ENCODE measurements around the gene MRAP.
"Not testable (repeated sequence)": the region's sequence is repeated elsewhere in the genome, so short reads cannot be mapped to it uniquely, and the experiment has no call there.

The MRAP gene

DNA sequence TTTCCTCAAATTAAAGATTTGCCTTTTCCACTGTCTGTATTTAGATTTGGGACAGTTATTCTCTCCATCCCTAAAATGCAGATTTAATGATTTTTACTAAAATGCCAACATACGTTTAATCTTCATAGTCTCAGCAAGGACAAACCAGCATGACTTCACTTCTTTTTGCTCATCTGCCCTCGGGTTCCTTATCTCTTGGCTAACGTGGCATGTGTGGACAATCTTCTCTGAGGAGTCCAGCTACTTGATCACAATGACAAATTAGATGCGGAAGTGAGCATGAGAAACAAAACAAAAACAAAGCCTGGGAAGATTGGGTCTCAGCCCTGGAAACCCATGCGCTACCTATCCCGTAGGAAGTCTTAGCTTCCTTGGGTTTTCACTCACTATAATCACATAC, 1.0 kb downstream of the MRAP start:
- no peak for DNase-seq (ENCODE audit: low spot score)

GRCh38 chr21:32300117-32300681, 1.5 kb downstream of the MRAP start:
- no peak for DNase-seq (ENCODE audit: low spot score)

- DNase-seq (ENCODE audit: low spot score): no peak
Observed at GRCh38 chr21:32301596-32301995, 2.9 kb downstream of the MRAP start.

DNA sequence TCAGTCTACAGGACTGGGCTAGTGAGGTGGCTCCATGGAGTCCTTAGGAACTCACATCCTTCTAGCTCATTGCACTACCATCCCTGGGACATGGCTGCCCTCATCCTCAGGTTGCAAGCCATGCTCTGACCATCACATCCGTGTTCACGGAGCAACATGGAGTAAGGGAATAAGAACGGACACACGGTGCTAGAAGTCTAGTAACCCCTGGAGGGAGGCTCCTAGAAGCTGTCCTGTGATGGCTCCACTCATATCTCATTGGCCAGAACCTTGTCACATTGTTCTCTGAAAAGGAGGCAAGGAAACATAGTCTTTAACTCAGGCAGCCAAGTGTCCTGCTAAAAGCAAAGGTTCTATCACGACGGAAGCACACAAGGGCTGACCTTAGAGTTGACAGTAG, 3.9 kb downstream of the MRAP start:
- DNase-seq (ENCODE audit: low spot score): no peak

- DNase-seq (ENCODE audit: low spot score): no peak
Observed at GRCh38 chr21:32303385-32303784, 4.7 kb downstream of the MRAP start.

GRCh38 chr21:32304998-32305397, 6.3 kb downstream of the MRAP start:
- no peak for DNase-seq (ENCODE audit: low spot score)

GRCh38 chr21:32306021-32306780, 7.5 kb downstream of the MRAP start:
- DNase-seq (ENCODE audit: low spot score): no peak

DNA sequence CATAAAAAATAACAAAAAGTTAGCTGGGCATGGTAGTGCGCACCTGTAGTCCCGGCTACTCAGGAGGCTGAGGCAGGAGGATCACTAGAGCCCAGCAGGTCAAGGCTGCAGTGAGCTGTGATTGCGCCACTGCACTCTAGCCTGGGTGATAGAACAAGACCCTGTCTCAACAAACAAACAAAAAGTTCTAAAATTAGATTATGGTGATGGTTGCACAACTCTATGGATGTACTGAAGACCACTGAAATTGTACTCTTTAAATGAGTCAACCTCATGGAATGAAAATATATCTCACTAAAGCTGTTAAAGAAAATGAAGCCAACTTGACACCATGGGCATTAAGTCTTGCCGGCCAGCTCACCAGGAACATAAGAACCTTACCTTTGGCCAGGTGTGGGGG, 9.1 kb downstream of the MRAP start:
- DNase-seq (ENCODE audit: low spot score): no peak

- DNase-seq (ENCODE audit: low spot score): no peak
Observed at GRCh38 chr21:32308696-32309095, 10.0 kb downstream of the MRAP start.

DNA sequence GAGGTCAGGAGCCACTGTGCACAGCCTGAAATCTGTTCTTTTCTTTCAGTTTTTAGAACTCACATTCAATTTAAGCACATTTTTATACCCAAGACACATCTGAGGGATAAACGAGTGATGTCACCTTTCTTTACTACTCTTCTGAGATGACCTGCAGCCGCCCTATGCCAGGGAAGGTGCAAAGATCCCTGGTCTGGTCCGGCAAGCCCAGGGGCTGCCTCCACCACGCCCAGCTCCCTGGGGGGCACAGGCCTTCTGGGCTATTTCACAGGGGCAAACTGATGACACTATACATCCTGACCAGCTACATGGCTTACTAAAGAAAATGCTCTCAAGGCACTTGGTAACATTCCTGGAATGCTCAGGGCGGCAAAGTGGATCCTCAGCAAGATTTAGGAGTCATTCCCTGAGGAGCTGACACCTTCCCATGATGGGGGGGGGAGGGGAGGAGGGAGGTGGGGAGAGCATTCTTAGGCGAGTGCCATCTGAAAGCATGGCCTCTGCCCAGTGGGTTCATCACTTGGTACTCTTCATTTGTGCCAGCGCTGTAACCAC, 11.3 kb downstream of the MRAP start:
- DNase-seq (ENCODE audit: low spot score): no peak

DNA sequence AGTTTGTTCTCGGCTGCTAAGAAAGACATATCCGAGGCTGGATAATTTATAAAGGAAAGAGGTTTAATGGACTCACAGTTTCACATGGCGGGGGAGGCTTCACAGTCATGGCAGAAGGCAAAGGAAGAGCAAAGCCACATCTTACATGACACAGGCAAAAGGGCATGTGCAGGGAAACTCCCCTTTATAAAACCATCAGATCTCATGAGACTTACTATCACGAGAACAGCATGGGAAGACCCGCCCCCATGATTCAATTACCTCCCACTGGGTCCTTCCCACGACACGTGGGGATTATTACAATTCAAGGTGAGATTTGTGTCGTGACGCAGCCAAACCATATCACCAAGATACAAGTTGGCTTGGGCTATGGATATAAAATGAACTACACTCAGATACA, 12.3 kb downstream of the MRAP start:
- DNase-seq (ENCODE audit: low spot score): not testable (repeated sequence)

GRCh38 chr21:32311621-32312020, 13.0 kb downstream of the MRAP start:
- no peak for DNase-seq (ENCODE audit: low spot score)

GRCh38 chr21:32312326-32312725, 13.7 kb downstream of the MRAP start:
- no peak for DNase-seq (ENCODE audit: low spot score)

DNA sequence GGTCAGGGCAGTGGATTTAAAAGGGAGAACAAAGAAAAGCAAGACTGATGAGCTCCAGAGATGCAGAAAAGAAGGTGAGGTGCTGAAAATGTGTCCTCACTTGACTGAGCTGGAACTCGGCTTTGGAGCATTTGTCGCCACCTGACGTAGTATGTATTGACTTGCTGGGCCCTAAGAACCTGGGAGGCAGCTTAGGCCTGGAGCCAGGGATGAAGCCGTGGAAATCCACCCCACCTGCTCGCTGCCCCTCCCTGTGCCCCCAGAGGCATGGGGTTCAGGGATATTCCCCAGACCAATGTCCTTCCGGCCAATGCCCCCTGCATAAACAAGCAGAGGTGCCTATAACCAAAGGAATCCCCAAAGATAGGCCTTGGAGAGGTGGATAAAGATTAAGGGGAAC, 14.3 kb downstream of the MRAP start:
- no peak for DNase-seq (ENCODE audit: low spot score)

DNA sequence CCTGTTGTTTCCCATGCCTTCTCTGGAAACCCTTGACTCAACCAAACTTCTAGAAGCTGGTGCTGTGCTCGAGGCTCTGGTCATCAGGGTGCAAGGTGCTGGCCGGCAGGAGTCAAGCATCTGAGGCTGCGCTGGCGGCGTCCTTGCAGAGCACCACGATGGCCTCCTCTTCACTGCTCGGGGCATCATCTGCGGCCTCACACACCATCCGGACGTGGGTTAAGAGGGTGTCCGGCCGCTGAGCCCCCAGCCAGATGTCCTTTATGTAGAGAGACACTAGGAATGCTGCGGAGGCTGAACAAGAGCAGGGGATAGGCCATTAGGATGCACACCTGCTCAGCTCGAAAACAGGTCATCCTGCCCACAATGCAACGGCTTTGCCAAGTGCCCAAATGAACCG, 16.2 kb downstream of the MRAP start:
- DNase-seq (ENCODE audit: low spot score): no peak

DNA sequence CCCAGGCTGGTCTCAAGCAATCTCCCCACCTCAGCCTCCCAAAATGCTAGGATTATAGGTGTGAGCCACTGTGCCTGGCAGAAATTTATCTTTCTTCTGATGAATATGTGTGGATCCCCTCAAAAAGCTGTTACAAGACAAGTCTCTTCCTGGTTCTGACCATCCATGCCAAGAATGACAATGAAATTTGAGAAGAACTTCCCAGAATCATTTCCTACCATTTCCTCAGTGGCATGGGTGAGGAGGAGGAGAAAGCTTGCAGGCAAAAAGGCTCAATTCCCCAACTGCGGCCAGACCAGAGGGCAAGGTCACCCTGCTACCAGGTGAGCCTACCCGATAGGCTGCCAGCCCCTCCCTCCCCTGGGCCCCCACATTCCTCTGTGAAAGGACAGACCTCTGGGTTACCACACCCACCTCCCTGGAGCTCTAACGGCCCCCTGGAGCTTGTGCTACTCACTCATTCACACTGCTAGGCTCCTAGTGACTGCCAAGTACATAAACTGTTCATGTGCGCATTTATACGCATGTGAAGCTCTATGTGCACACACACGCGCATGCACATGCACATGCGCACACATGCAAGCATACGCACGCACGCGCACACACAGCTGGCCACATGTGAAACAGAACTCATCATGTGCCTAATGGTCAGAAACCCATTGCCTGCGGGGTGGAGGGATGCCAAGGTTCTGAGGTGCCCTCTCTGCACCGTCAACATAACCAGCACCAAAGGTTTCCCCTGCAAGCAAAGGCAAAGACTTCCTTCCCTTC, 17.0 kb downstream of the MRAP start:
- DNase-seq (ENCODE audit: low spot score): no peak

GRCh38 chr21:32316361-32317215, 17.9 kb downstream of the MRAP start:
- no peak for DNase-seq (ENCODE audit: low spot score)

DNA sequence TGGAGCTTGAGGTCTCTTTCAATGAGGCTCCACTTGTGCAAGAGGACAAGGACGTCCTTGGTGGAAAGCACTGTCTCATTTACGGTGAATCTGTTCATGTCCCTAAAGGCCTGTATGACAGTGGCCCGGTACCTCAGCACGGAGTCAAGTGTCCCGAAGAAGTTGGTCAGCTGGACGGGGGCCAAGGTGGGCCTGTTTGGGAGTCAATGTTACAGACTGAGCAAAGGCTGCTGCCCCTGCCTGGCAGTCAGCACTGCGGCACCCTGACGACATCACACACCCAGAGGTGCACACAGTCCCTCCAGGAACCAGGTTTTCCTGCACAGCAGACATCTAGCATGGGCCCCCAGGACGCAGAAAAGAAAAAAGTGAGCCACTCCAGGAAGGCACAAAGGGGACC, 19.1 kb downstream of the MRAP start:
- DNase-seq (ENCODE audit: low spot score): no peak

GRCh38 chr21:32319012-32319411, 20.4 kb downstream of the MRAP start:
- DNase-seq (ENCODE audit: low spot score): no peak

- no peak for DNase-seq (ENCODE audit: low spot score)
Observed at GRCh38 chr21:32320059-32320458, 21.4 kb downstream of the MRAP start.

DNA sequence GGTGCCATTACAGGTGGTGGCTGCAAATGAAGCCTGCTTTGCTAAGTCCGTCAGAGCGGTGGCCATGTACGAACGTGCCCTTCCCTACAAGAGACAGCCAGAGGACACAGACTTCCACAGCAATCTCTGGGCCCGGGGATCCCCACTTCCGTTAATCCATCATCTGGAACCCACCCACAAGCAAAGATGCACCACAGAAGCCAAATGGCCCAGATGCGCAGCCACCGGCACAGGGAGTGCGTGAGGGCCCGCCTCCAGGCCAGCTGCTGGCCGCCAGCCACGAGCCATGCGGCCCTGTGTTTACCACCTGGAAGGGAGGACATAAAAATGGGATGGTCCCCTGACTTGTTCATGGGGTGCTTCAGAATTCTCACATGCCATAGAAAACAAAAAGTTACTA, 22.1 kb downstream of the MRAP start:
- no peak for DNase-seq (ENCODE audit: low spot score)

- DNase-seq (ENCODE audit: low spot score): no peak
Observed at GRCh38 chr21:32321480-32321879, 22.8 kb downstream of the MRAP start.

All from SK-N-DZ (cell line).